SU-DHL-6 (cell line): ENCODE results near the gene BOLA3.

Experiments
- H2AFZ ChIP-seq: fragments of 200-600 bp; sonication (generic); 2 replicates; pipeline ENCODE4 v1.6.1; 2014; ENCODE audit warnings: low read depth, mild to moderate bottlenecking, moderate library complexity, mixed read lengths, antibody characterized with exemption, low read length; ENCODE audit not compliant: severe bottlenecking
- H3F3A ChIP-seq: fragments of 200-600 bp; shearing (Covaris generic); 2 replicates; pipeline ENCODE4 v1.6.0; 2016; ENCODE audit warnings: antibody characterized with exemption, mild to moderate bottlenecking; ENCODE audit not compliant: insufficient read depth
- H3K27ac ChIP-seq: fragments of 200-600 bp; sonication (generic); 2 replicates; pipeline ENCODE4 v1.5.1; 2016; ENCODE audit warnings: low read depth, mild to moderate bottlenecking, low read length, moderate library complexity, mixed read lengths
- H3K27me3 ChIP-seq: fragments of 200-600 bp; sonication (generic), shearing (Covaris generic); 2 replicates; pipeline ENCODE4 v1.6.0; 2014; ENCODE audit warnings: mild to moderate bottlenecking, low read length
- H3K36me3 ChIP-seq: fragments of 200-600 bp; sonication (generic); 2 replicates; pipeline ENCODE4 v1.6.1; 2014; ENCODE audit warnings: mild to moderate bottlenecking, low read length, mixed read lengths
- H3K4me2 ChIP-seq: fragments of 300-600, 200-600 bp; shearing (Covaris generic), sonication (generic); 2 replicates; pipeline ENCODE4 v1.6.0; 2014; ENCODE audit warnings: low read length, low read depth, mild to moderate bottlenecking; ENCODE audit not compliant: poor library complexity, severe bottlenecking
- H3K4me3 ChIP-seq: fragments of 200-600 bp; sonication (generic); 2 replicates; pipeline ENCODE4 v1.5.1; 2014; ENCODE audit warnings: antibody characterized with exemption, low read length, mild to moderate bottlenecking, mixed read lengths; ENCODE audit not compliant: insufficient read depth, poor library complexity, severe bottlenecking
- H3K79me2 ChIP-seq: fragments of 200-600 bp; sonication (generic); 2 replicates; pipeline ENCODE4 v1.6.1; 2014; ENCODE audit warnings: mild to moderate bottlenecking, low read length, moderate library complexity; ENCODE audit not compliant: insufficient read depth
- H3K9ac ChIP-seq: fragments of 200-600 bp; sonication (generic); 2 replicates; pipeline ENCODE4 v1.7.0; 2014; ENCODE audit warnings: mild to moderate bottlenecking, low read length
- H3K9me2 ChIP-seq: fragments of 200-600 bp; sonication (generic); replicated peaks from 2 replicates; pipeline ENCODE4 v1.6.1; 2014; ENCODE audit warnings: low read length; ENCODE audit not compliant: insufficient read depth
- H3K9me3 ChIP-seq: fragments of 200-600 bp; sonication (generic); 2 replicates; pipeline ENCODE4 v1.6.1; 2014; ENCODE audit warnings: low read length, mixed read lengths; ENCODE audit not compliant: insufficient read depth
- H4K20me1 ChIP-seq: fragments of 200-600 bp; sonication (generic); 2 replicates; pipeline ENCODE4 v1.6.1; 2014; ENCODE audit warnings: low read depth, mild to moderate bottlenecking, antibody characterized with exemption, low read length, moderate library complexity, mixed read lengths
- CTCF ChIP-seq: fragments of 200-600 bp; sonication (generic); IDR thresholded peaks from one replicate; pipeline ENCODE4 v1.5.1; 2017; ENCODE audit warnings: antibody characterized with exemption, mild to moderate bottlenecking, low read length, moderate library complexity; ENCODE audit not compliant: insufficient read depth, poor library complexity, severe bottlenecking
- EZH2phosphoT487 ChIP-seq: fragments of 200-600 bp; sonication (generic), shearing (Covaris generic); conservative IDR thresholded peaks from 2 replicates; pipeline ENCODE4 v1.6.1; 2018; ENCODE audit warnings: mild to moderate bottlenecking, antibody characterized with exemption, low read length, moderate library complexity, mixed read lengths

The BOLA3 gene

GRCh38 chr2:74109551-74109950 is 38.2 kb downstream of the BOLA3 start:
- Histone ChIP-seq H3K9me3 (no peaks in the 10 kb centered on the region), H3K27ac (no peak overlapping the region), H2AFZ (no peak overlapping the region), H3K9ac (no peak overlapping the region), H3K4me2 (no peak overlapping the region), H3K27me3 (no peaks in the 10 kb centered on the region), H3K4me3 (no peak overlapping the region), H4K20me1 (no peaks in the 10 kb centered on the region), H3F3A (no peaks in the 10 kb centered on the region), H3K9me2 (no peaks in the 10 kb centered on the region), H3K79me2 (no peaks in the 10 kb centered on the region), H3K36me3 (no peaks in the 10 kb centered on the region)
- TF ChIP-seq EZH2phosphoT487, result no peak
- TF ChIP-seq CTCF, result no peak

GRCh38 chr2:74107071-74107470 is 40.6 kb downstream of the BOLA3 start:
- H3K27ac ChIP-seq, result no peak overlapping the region
- H2AFZ ChIP-seq, result no peak overlapping the region
- H3K4me2 ChIP-seq, result no peak overlapping the region
- H4K20me1 ChIP-seq, result no peaks in the 10 kb centered on the region
- no peaks in the 10 kb centered on the region for H3K79me2 ChIP-seq
- TF ChIP-seq CTCF, result no peak
- no peak for TF ChIP-seq EZH2phosphoT487
- H3F3A ChIP-seq, result no peaks in the 10 kb centered on the region
- H3K27me3 ChIP-seq, result no peaks in the 10 kb centered on the region
- H3K36me3 ChIP-seq, result no peaks in the 10 kb centered on the region
- no peak overlapping the region for H3K9ac ChIP-seq
- H3K9me3 ChIP-seq, result no peaks in the 10 kb centered on the region
- no peaks in the 10 kb centered on the region for H3K9me2 ChIP-seq
- H3K4me3 ChIP-seq, result no peak overlapping the region

GRCh38 chr2:74105413-74105812 is 42.3 kb downstream of the BOLA3 start:
- Histone ChIP-seq H3K4me2 (no peak overlapping the region), H3K27me3 (no peaks in the 10 kb centered on the region), H3K9me3 (no peaks in the 10 kb centered on the region), H2AFZ (no peak overlapping the region), H3K36me3 (no peaks in the 10 kb centered on the region), H3F3A (no peaks in the 10 kb centered on the region), H4K20me1 (no peaks in the 10 kb centered on the region), H3K4me3 (no peak overlapping the region), H3K27ac (no peak overlapping the region), H3K9me2 (no peaks in the 10 kb centered on the region), H3K79me2 (no peaks in the 10 kb centered on the region), H3K9ac (no peak overlapping the region)
- TF ChIP-seq EZH2phosphoT487 (no peak), CTCF (no peak)
